ENCODE results near the gene GSTM4. TPM values are rescaled to one million over a fixed set of nuclear protein-coding genes. Genes with fewer than 3 reads are reported as not detected.
A peak's percentile ranks its signal among the peaks of the same experiment; 100 is the strongest.
"Not testable (repeated sequence)": the region's sequence is repeated elsewhere in the genome, so short reads cannot be mapped to it uniquely, and the experiment has no call there.

Gene GSTM4
- polyA plus RNA-seq, 12 donors: 12.2 to 26.8 (median 18.9) TPM; not detected in 1

DNA sequence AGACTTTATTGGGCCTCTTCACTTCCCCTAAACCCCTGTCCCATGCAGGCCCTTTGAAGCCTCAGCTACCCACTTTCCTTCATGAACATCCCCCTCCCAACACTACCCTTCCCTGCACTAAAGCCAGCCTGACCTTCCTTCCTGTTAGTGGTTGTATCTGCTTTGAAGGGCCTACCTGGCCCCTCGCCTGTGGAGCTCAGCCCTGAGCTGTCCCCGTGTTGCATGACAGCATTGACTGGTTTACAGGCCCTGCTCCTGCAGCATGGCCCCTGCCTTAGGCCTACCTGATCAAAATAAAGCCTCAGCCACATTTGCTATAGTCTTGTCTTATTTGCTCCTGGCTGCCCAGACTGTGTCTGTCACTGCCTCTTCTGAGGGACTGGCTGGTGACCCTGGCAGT, 5.5 kb downstream of the GSTM4 start:
- DNase-seq: no peak

DNA sequence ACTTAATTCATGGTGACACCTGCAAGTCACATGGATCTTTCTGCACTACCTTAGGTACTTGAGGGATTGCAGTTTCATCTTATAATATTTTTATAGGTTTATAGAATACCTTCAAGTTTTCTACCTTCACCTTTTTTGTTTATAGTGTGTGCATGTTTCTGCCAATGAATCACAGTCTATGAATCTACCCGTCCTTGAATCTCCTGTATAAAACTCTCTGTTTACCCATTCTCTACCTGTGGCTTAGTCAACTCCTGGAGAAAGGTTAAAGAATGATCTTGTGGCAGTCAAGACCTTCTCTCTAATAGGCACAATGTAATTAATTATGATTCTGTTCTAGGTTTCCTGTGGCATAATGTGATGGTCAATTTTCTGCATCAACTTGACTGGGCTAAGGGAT, 8.8 kb downstream of the GSTM4 start:
- no peak for DNase-seq

DNA sequence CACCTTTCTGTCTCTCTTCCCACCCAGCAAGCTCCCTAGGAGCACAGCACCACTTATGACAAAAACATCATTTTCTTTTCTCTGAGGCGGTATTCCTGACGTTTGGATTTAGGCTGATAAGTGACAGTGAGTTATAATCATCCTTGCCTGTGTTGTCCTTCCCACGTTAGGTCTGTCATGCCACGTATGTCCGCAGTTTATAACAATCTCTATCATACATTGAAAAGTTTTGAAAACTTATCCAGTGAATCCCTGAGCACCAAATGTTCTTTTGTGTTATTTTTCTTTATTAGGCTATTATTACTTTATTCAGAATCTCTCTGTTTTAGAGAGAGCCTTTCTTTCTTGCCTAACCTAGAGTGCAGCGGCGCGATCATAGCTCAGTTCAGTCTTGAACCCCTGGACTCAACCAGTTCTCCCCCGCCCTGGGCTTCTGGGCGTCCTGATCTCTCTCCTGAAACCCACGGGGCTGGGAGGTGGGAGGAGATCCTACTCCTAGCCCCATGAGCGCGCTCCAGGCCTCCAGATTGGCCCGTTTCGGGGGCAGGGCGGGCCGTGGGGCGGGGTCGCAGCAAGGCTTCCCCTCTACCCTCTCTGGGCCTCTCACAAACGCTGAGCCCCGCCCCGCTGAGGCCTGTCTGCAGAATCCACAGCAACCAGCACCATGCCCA, 11.7 kb downstream of the GSTM4 start, which contains the start of gene GSTM2:
Gene GSTM2, plus strand, starts transcription at position 606 of the 671 bp plus-strand sequence. Its CDS starts 59 bp downstream, at position 665.
- DNase-seq: peak; percentile 94

DNA sequence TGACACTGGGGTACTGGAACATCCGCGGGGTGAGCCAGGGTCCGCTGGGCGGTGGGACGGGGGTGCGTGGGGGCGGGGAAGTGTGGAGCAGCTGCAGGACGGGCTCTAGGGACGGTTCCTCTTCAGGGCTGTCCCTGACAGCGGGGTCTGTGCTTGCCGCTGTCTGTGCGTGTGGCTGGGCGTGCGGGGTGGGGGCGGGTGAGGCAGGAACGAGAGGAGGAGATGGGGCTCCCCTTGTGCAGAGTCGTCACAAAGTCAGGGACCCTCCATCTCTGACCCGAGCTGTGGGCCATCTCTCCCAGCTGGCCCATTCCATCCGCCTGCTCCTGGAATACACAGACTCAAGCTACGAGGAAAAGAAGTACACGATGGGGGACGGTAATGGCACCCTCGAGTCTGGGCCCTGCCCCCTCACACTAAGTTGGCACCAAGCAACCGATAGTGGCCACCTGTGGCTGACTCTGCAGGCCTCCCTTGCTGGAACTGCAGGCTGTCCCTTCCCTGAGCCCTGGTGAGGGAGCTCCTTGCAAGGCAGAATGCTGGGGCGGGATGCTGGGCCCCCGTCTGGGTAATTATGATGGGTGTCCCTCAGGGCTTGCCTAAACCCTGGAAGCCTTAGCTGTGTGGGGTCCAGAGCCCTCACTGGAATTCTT, 12.3 kb downstream of the GSTM4 start:
- DNase-seq: no peak

DNA sequence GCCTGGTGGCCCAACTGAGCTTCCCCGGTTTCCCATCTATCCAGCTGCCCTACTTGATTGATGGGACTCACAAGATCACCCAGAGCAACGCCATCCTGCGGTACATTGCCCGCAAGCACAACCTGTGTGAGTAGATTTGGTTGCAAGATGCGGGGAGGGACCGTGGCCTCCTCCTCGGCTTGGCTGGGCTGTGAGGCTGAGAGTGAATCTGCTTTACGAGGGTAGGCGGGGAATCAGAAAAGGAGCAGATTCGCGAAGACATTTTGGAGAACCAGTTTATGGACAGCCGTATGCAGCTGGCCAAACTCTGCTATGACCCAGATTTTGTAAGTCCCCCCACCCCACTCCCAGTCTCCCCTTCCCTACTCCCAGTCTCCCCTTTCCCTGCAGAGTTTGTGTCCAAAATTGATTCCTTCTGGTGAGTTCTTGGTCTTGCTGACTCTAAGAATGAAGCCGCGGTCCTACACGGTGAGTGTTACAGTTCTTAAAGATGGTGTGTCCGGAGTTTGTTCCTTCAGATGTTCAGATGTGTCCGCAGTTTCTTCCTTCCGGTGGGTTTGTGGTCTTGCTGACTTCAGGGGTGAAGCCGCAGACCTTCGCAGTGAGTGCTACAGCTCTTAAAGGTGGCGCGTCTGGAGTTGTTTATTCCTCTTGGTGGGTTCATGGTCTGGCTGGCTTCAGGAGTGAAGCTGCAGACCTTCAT, 13.5 kb downstream of the GSTM4 start:
- no peak for DNase-seq

DNA sequence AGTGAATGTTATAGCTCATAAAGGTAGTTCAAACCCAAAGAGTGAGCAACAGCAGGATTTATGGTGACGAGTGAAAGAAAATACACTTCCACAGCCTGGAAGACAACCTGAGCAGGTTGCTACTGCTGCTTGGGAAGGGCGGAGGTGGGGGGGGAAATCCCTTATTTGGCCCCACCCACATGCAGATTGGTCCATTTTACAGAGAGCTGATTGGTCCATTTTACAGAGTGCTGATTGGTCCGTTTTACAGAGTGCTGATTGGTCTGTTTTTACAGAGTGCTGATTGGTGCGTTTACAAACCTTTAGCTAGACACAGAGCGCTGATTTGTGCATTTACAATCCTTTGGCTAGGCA, 14.0 kb downstream of the GSTM4 start:
- not testable (repeated sequence) for DNase-seq

DNA sequence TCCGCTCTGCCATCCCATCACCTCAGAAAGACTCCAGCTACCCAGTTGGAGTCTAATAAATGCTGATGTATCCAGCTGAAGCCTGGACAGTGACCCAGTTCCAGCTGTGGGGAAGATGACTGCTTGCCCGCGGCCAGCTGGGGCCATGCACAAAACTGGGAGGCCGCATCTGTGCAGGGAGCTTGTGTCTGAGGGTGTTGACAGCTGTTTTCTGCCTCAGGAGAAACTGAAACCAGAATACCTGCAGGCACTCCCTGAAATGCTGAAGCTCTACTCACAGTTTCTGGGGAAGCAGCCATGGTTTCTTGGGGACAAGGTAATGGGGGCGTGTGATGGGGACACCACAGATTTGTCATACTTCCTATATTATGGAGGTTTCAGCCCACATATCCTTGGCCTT, 15.2 kb downstream of the GSTM4 start:
- DNase-seq: no peak

DNA sequence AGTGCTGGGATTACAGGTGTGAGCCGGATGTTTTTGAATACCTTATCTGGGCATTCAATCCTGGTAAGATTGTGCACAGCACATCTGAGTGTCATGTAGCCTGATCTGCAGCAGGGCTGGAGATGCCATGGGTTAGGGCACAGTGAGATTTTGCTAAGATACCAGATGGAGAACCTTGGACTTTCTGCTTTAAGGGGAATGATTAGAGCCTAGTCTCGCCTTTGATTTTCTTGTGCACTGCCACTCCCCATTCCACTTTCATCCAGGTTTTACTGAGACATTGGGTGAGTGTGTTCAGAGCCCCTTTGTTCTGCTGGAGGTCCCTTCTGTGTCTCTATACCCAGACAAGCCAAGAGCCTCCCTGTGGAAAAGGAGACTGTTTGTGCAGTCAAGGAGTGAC, 18.0 kb downstream of the GSTM4 start:
- DNase-seq: not testable (repeated sequence)

DNA sequence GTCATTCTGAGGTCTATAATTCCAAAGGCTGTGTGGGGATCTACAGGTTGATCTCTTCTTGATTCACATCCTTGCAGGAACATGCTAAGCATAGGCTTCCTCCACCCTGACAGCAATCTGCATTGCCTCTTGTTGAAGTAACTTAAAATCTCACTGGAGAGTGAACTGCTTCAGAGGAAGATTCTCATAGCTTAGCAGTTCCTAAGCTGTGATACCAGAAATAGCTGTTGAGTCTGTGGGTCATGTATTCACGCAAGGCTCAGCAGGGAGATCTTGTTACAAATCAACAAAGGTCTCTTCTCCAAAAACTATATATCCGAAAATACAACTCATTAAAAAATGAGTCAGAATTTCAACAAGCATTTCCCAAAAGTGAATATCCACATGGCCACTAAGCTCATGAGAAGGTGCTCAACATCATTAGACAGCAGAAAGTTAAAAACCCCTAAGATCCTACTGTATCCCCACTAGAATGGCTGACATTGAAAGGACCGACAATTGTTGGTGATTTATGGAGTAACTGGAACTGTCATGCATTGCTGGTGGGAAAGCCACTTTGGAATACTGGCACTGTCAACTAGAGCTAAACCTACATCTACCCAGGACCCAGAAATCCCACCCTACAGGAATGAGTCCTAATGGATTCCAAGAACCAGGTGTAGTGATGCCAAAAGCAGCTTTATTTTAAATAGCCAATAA, 20.9 kb downstream of the GSTM4 start:
- DNase-seq: not testable (repeated sequence)

DNA sequence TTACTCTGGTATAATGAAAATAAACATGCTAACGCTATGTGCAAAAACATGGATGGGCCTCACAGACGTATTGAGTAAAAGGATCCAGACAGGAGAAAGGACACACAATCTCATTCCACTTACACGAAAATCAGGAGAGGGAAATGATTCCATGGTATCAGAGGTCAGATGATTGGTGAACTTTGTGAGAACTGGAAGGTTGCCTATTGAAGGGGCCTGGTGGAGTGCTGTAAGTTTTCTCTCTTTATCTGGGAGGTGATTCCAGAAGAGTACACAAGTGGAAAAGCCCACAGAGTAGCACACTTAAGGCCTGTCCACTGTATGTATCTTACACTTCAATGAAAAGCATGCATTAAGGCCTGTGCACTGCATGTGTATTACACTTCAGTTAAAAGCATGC, 21.6 kb downstream of the GSTM4 start:
- no peak for DNase-seq

DNA sequence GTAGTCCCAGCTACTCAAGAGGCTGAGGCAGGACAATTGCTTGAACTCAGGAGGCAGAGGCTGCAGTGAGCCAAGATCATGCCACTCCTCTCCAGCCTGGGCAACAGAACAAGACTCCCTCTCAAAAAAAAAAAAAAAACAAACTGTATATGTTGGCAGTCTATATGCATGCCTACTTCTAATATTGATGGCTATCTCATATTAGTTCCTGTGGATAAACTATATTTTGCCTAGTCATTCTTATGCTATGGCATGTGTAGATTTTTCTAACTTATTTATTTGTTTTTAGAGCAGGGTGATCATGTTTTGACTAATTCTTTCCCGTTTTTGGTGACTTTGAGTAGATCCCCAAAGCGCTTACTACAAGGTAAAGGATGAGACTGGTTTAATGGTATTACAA, 22.7 kb downstream of the GSTM4 start:
- DNase-seq: not testable (repeated sequence)

DNA sequence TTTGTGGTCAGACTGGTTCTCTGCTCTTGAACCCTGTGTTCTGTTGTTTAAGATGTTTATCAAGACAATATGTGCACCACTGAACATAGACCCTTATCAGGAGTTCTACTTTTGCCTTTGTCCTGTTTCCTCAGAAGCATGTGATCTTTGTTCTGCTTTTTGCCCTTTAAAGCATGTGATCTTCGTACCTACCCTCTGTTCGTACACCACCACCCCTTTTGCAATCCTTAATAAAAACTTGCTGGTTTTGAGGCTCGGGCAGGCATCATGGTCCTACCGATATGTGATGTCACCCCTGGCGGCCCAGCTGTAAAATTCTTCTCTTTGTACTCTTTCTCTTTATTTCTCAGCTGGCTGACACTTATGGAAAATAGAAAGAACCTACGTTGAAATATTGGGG, 28.9 kb downstream of the GSTM4 start:
- not testable (repeated sequence) for DNase-seq

DNA sequence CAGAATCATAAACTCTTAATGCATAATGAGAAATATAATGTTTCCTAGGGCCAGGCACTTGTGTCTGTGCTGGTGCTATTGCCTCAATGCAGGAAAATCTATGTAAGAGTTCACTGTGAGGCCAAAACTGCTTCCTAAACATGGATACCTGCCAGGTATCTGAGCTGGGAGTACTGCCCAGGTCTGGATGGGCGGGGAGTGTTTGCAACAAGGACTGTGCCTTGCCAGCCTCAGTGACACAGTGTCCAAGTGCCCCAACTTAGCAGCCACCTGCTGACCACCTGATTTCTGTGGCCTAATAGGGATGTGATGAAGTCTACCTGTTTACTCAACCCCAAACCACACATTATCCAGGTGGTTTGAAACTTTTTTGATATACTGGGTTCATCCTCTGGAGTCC, 29.5 kb downstream of the GSTM4 start:
- not testable (repeated sequence) for DNase-seq

DNA sequence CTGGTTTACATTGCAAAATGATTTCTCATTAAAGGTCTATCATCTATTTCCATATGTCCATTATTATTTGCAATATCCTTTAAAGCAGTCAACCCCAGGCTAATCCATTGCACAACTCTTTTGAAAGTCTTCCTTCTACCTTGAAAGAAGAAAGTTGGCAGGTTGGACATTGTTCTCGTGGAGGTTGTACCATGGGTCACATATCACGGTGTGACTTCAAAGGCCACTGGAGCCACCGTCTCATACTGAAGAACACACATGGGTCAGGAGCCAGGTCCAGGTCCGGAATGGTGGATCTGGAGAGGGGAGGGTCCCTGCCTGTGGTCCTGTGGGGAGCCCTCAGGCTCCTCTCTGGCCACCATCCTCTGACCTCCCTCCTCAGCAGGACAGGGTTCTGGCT, 30.0 kb downstream of the GSTM4 start:
- DNase-seq: not testable (repeated sequence)

DNA sequence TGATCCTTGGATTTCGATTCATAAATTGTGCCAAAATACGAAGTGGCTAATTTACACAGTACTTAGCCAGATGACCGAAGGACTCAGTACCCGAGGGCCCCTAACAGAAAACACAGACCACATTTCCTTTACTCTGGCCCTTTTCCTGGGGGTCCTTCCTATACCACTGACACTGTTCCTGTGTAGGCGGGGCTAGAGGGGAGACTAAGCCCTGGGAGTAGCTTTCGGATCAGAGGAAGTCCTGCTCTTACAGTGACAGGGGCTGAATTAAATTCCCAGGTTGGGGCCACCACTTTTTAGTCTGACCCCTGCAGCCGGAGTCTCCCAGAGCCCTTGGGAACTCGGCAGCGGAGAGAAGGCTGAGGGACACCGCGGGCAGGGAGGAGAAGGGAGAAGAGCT, 31.2 kb downstream of the GSTM4 start:
- DNase-seq: not testable (repeated sequence)

DNA sequence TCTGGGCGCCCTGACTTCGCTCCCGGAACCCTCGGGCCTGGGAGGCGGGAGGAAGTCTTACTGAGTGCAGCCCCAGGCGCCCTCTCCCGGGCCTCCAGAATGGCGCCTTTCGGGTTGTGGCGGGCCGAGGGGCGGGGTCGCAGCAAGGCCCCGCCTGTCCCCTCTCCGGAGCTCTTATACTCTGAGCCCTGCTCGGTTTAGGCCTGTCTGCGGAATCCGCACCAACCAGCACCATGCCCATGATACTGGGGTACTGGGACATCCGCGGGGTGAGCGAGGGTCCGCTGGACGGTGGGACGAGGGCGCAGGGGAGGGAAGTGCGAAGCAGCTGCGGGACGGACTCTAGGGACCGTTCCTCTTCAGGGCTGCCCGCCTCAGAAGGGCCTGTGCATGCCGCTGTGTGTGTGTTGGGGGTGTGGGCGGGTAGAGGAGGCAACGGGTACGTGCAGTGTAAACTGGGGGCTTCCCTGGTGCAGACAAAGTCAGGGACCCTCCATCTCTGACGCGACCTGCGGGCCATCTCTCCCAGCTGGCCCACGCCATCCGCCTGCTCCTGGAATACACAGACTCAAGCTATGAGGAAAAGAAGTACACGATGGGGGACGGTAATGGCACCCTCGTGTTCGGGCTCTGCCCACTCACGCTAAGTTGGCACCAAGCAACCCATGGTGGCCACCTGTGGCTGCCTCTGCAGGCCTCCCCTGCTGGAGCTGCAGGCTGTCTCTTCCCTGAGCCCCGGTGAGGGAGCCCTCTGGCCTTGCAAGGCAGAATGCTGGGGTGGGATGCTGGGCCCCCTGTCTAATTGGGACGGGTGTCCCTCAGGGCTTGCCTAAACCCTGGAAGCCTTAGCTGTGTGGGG, 32.0 kb downstream of the GSTM4 start, which contains the start of gene GSTM1:
Gene GSTM1, plus strand, starts transcription at position 177 of the 859 bp plus-strand sequence. Its CDS starts 57 bp downstream, at position 234.
- no peak for DNase-seq

DNA sequence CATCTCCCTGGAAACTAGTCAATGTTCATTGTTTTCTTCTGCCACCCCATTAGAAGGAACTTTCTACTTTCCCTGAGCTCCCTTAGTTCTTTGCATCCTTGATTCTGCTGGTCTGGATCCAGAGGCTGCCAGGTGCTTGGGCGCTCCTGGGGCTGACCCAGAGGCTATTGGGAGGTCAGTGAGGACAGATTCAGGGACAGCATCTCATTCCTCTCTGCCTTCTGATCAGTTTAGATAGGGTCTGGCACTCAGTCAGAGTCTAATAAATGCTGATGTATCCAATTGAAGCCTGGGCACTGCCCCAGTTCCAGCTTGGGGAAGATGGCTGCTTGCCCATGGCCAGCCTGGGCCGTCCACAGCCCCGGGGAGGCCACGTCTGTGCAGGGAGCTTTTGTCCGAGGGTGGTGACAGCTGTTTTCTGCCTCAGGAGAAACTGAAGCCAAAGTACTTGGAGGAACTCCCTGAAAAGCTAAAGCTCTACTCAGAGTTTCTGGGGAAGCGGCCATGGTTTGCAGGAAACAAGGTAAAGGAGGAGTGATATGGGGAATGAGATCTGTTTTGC, 34.0 kb downstream of the GSTM4 start:
- DNase-seq: no peak

DNA sequence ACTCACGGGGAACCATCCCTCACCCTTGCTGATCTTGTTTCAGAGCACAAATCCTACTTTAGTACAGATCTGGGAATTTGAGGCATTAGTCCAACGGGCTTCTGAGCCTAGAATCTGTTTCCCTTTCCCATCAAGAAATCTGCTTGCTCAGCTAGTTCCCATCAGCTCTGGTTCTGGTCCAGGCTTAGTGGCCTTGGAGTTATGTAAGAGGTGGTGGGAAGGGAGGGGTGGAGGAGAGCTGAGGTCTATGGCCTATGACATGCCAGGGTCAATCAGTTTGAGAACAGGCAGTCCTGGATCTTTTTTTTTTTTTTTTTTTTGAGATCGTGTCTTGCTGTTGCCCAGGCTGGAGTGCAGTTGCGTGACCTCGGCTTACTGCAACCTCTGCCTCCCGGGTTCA, 35.9 kb downstream of the GSTM4 start:
- no peak for DNase-seq

DNA sequence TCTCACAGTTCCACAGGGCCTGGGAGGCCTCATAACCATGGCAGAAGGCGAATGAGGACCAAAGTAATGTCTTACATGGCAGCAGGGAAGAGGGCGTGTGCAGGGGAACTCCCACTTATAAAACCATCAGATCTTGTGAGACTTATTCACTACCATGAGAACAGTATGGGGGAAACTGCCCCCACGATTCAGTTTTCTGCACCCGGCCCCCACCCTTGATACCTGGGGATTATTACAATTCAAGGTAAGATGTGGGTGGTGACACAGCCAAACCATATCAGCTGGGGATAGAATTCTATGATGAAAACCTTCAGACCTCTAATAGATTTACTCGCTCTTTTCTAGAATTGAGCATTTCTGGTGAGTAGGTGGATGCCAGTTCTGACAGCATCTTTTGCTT, 38.5 kb downstream of the GSTM4 start:
- DNase-seq: not testable (repeated sequence)

DNA sequence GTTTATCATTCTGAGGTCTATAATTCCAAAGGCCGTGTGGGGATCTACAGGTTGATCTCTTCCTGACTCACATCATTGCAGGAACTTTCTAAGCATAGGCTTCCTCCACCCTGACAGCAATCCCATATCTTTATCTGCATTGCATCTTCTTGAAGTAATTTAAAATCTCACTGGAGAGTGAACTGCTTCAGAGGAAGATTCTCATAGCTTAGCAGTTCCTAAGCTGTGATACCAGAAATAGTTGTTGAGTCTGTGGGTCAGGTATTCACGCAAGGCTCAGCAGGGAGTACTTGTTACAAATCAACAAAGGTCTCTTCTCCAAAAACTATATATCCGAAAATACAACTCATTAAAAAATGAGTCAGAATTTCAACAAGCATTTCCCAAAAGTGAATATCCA, 39.2 kb downstream of the GSTM4 start:
- not testable (repeated sequence) for DNase-seq

DNA sequence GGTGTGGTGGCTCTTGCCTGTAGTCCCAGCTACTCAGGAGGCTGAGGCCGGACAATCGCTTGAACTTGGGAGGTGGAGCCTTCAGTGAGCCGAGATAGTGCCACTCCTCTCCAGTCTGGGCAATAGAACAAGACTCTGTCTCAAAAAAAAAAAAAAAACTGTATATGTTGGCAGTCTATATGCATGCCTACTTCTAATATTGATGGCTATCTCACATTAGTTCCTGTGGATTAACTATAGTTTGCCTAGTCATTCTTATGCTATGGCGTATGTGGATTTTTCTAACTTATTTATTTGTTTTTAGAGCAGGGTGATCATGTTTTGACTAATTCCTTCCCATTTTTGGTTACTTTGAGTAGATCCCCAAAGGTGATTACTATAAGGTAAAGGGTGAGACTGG, 41.2 kb downstream of the GSTM4 start:
- DNase-seq: no peak

All from muscle of arm (tissue), 12 donors.